AG04450 (cell line): Measurements from ENCODE around the gene SRSF8. TPM values are rescaled to one million over a fixed set of nuclear protein-coding genes. Genes with fewer than 3 reads are reported as not detected.

Experiments
- CTCF ChIA-PET: fragments of 300-600, 350-600 bp; formaldehyde crosslinking; extraction: SDS; loops from one replicate; lab custom pipeline; 2022; ENCODE audit warnings: antibody characterized with exemption, inconsistent platforms; lab: Charles Lee
- POLR2A ChIA-PET: fragments of 350-600 bp; formaldehyde crosslinking; extraction: SDS; loops from one replicate; lab custom pipeline; 2021; ENCODE audit warnings: antibody characterized with exemption, inconsistent platforms; lab: Yijun Ruan, JAX
- DNase-seq: peaks from one replicate; pipeline ENCODE4 v3.0.0-alpha.2; 2011; ENCODE audit warnings: low read depth, low spot score
- H3K27ac ChIP-seq: one replicate; pipeline ENCODE4 v1.5.1; 2012; ENCODE audit warnings: low read depth, low read length, control low read depth
- H3K27me3 ChIP-seq: one replicate; pipeline ENCODE4 v1.6.0; 2012; ENCODE audit warnings: low read length; ENCODE audit not compliant: control insufficient read depth, insufficient read depth
- H3K4me3 ChIP-seq: 2 replicates; pipeline ENCODE4 v1.5.1; 2011; ENCODE audit warnings: mild to moderate bottlenecking, low read depth, low read length, control low read depth
- H3K9me3 ChIP-seq: 2 replicates; pipeline ENCODE4 v1.5.1; 2012; ENCODE audit warnings: low read length; ENCODE audit not compliant: control insufficient read depth, insufficient read depth
- polyA plus RNA-seq: library from polyadenylated mRNA; depleted of rRNA; stranded (reverse); fragments of >200 nt; gene quantifications from 2 replicates; pipeline ENCODE4 v1.2.3, GENCODE V29; 2011
- TF ChIP-seq, protein P1 (sequence below): IDR thresholded peaks from 2 replicates; pipeline ENCODE4 v1.5.1; 2011; ENCODE audit warnings: low read depth, low read length, control low read depth, inconsistent platforms

SRSF8 gene
- polyA plus RNA-seq, 1 experiment = 28.4 TPM

GRCh38 chr11:95067841-95068219 is 1.1 kb downstream of the SRSF8 start:
- peak overlapping the region; percentile 77 for H3K4me3 ChIP-seq
- H3K27ac ChIP-seq = peak overlapping the region; percentile 83
- DNase-seq = no peak
- H3K9me3 ChIP-seq = no peaks in the 10 kb centered on the region
- TF ChIP-seq, protein P1, sequence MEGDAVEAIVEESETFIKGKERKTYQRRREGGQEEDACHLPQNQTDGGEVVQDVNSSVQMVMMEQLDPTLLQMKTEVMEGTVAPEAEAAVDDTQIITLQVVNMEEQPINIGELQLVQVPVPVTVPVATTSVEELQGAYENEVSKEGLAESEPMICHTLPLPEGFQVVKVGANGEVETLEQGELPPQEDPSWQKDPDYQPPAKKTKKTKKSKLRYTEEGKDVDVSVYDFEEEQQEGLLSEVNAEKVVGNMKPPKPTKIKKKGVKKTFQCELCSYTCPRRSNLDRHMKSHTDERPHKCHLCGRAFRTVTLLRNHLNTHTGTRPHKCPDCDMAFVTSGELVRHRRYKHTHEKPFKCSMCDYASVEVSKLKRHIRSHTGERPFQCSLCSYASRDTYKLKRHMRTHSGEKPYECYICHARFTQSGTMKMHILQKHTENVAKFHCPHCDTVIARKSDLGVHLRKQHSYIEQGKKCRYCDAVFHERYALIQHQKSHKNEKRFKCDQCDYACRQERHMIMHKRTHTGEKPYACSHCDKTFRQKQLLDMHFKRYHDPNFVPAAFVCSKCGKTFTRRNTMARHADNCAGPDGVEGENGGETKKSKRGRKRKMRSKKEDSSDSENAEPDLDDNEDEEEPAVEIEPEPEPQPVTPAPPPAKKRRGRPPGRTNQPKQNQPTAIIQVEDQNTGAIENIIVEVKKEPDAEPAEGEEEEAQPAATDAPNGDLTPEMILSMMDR = no peak
- POLR2A ChIA-PET = interaction anchor here (0.6 to 2.6 kb wide), 9 partner anchors 8 to 1322 kb away, joined by 3 to 12 read pairs (median 5); partner anchors contain the start of genes CCDC82, CWC15, ENDOD1 and JRKL
- CTCF ChIA-PET = interaction anchor here (0.6 to 7.9 kb wide), 21 partner anchors 8 to 1358 kb away, joined by 3 to 85 read pairs (median 6); partner anchors contain the start of genes ENDOD1 and SESN3
- no peaks in the 10 kb centered on the region for H3K27me3 ChIP-seq

DNA sequence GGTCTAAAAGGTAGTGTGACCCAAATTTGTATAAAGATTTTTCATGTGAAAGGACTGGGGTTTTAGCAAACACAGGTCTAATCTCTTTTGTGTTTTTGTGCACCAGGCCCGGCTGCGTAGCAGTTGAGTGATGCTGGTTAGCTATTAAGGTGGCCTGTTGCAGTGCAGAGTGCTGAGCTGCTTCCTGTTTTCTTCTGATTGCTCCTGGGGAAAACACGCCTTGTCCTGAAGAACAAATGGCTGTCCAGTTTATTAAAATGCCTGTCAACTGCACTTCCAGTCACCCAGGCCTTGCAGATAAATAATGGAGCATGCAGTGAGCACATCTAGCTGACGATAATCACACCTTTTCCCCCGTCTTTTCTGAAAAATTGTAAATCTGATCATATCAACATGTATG is 1.8 kb downstream of the SRSF8 start:
- no peak for DNase-seq
- Histone ChIP-seq H3K9me3 (no peaks in the 10 kb centered on the region), H3K4me3 (peak overlapping the region; percentile 77), H3K27ac (no peak overlapping the region), H3K27me3 (no peaks in the 10 kb centered on the region)
- CTCF ChIA-PET = interaction anchor here (0.9 to 7.9 kb wide), 13 partner anchors 11 to 1357 kb away, joined by 3 to 85 read pairs (median 6); partner anchors contain the start of gene ENDOD1
- POLR2A ChIA-PET = interaction anchor here (0.7 to 2.6 kb wide), 2 partner anchors 79 to 95 kb away, joined by 3 to 12 read pairs; partner anchors contain the start of genes CWC15 and KDM4D
- TF ChIP-seq, protein P1 = no peak

DNA sequence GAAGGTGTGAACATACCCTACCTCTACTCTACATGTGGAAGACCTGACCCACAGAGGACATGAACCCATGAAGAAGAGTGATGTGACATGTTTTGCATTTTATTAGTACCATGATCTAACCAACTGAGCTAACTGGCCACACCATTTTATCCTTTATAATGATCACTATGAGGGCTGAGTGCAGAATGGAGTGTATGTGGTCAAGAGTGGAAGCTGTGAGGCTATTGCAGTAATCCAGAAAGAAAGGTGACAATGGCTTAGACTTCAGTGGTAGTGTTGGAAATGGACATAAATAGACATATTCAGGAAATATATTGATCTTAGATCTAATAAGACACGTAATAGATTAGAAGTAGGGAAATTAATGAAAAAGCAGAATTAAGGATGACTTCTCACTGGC is 3.8 kb downstream of the SRSF8 start:
- CTCF ChIA-PET = interaction anchor here (0.6 to 7.9 kb wide), 16 partner anchors 8 to 1354 kb away, joined by 3 to 85 read pairs (median 7); partner anchors contain the start of gene ENDOD1
- POLR2A ChIA-PET = no interaction called here
- Histone ChIP-seq H3K4me3 (no peak overlapping the region), H3K27ac (no peak overlapping the region), H3K27me3 (no peaks in the 10 kb centered on the region), H3K9me3 (no peaks in the 10 kb centered on the region)
- no peak for DNase-seq
- TF ChIP-seq, protein P1 = no peak

DNA sequence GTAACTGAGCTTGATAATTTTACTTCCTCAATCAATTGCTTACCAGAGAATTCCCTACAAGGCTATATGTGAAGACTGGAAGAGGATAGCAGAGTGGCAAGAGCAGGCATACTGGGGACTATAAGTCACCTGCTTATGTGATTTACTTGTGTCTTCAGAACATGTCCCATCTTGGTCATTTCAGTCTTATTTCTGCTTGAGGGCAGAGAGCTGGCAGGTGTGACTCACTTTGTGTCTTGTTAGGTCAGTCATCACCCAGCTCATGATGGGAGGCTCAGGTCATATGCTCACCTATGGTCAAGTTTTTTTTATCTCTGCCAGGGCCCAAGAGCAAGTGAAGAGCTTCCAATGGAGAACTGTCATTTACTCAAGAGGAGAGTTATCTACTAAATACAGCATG is 6.2 kb downstream of the SRSF8 start:
- ChIA-PET POLR2A (no interaction called here), CTCF (interaction anchor here (0.8 to 7.9 kb wide), 6 partner anchors 17 to 691 kb away, joined by 3 to 85 read pairs (median 4); no protein-coding TSS in a partner anchor)

More for the DNA sequence above, 6.2 kb downstream of the SRSF8 start:
- H3K27ac ChIP-seq = no peak overlapping the region
- no peak for DNase-seq
- no peak overlapping the region for H3K4me3 ChIP-seq
- TF ChIP-seq, protein P1 = no peak
- H3K27me3 ChIP-seq = no peaks in the 10 kb centered on the region
- no peaks in the 10 kb centered on the region for H3K9me3 ChIP-seq
